Suprapubic skin (tissue), 4 donors: Measurements from ENCODE around the gene LIPH.

Source experiments
- CTCF ChIP-seq, 2 donors: fragments of 200-600 bp in 1 of 2; fragments of 450-650 bp in 1 of 2; sonication (generic) in 1 of 2; IDR thresholded peaks; one replicate each; pipeline ENCODE4 v1.5.1; 2016 to 2019; ENCODE audit warnings: antibody characterized with exemption in 2 of 2, mild to moderate bottlenecking in 1 of 2, moderate library complexity in 1 of 2
- EP300 ChIP-seq: sonication (generic); formaldehyde crosslinking; IDR thresholded peaks from one replicate; pipeline ENCODE4 v1.6.1; 2017; ENCODE audit warnings: antibody characterized with exemption
- POLR2A ChIP-seq, 2 donors: fragments of 450-650 bp; IDR thresholded peaks; one replicate each; pipeline ENCODE4 v1.6.1; 2017; ENCODE audit warnings: antibody characterized with exemption in 2 of 2, mild to moderate bottlenecking in 2 of 2, moderate library complexity in 2 of 2
- POLR2AphosphoS5 ChIP-seq, 3 donors: sonication (generic); formaldehyde crosslinking; IDR thresholded peaks; one replicate each; pipeline ENCODE4 v1.6.1; 2017; ENCODE audit warnings: antibody characterized with exemption in 3 of 3

GRCh38 chr3:185477316-185477715 lies 75.1 kb downstream of the LIPH start:
- no peak for TF ChIP-seq CTCF (IDR thresholded peaks at IDR 0.05)
- TF ChIP-seq POLR2A (IDR thresholded peaks at IDR 0.05), result no peak
- TF ChIP-seq POLR2AphosphoS5 (IDR thresholded peaks at IDR 0.05), result no peak
- no peak for TF ChIP-seq EP300
